ENCODE results near the gene DYNLT4.

- no peak for TF ChIP-seq CTCF (IDR thresholded peaks at IDR 0.05)
- TF ChIP-seq POLR2AphosphoS5 (IDR thresholded peaks at IDR 0.05), result no peak
- no peak for TF ChIP-seq POLR2A (IDR thresholded peaks at IDR 0.05)
These were observed 14.2 kb downstream of the DYNLT4 start for GRCh38 chr1:44792736-44793502.
